LNCAP (cell line): Measurements from ENCODE around the gene GUCA1A.

ENCODE experiments used
- CTCF ChIP-seq: fragments of 450-650 bp; IDR thresholded peaks from 2 replicates; pipeline ENCODE4 v1.5.1; 2017; ENCODE audit warnings: mild to moderate bottlenecking

GUCA1A gene

GRCh38 chr6:42131531-42131930 lies 41.6 kb upstream of the GUCA1A start:
- TF ChIP-seq CTCF, result no peak

GRCh38 chr6:42133926-42134325 lies 39.2 kb upstream of the GUCA1A start:
- TF ChIP-seq CTCF, result no peak

GRCh38 chr6:42135161-42135560 lies 38.0 kb upstream of the GUCA1A start:
- no peak for TF ChIP-seq CTCF

GRCh38 chr6:42135722-42136121 lies 37.4 kb upstream of the GUCA1A start:
- TF ChIP-seq CTCF, result no peak

GRCh38 chr6:42136508-42137193 lies 36.5 kb upstream of the GUCA1A start:
- TF ChIP-seq CTCF, result peak; percentile 21; the same call in 1 of the 2 replicates

- no peak for TF ChIP-seq CTCF
Observed at GRCh38 chr6:42137194-42137753, 35.9 kb upstream of the GUCA1A start.

GRCh38 chr6:42138190-42138589 lies 35.0 kb upstream of the GUCA1A start:
- TF ChIP-seq CTCF, result no peak
